ELF-1 (cell line): Measurements from ENCODE around the gene RRP15.
A peak's percentile ranks its signal among the peaks of the same experiment; 100 is the strongest.

ENCODE experiments used
- DNase-seq: peaks from one replicate; pipeline ENCODE4 v3.0.0-alpha.2; 2016; ENCODE audit warnings: low read depth, low spot score

The RRP15 gene

GRCh38 chr1:218284917-218285635 lies at the start of gene RRP15:
Gene RRP15, plus strand, starts transcription at chr1:218285293. Its CDS starts 24 bp downstream, at chr1:218285317.
- DNase-seq, result peak; percentile 94

- no peak for DNase-seq
Measured at GRCh38 chr1:218242171-218242570, 42.9 kb upstream of the RRP15 start.

- no peak for DNase-seq
Measured at GRCh38 chr1:218247339-218247738, 37.8 kb upstream of the RRP15 start.

- no peak for DNase-seq
Measured at GRCh38 chr1:218249338-218250140, 35.6 kb upstream of the RRP15 start.

- DNase-seq, result no peak
Measured at GRCh38 chr1:218250492-218250891, 34.6 kb upstream of the RRP15 start.

GRCh38 chr1:218254296-218254946 lies 30.7 kb upstream of the RRP15 start:
- no peak for DNase-seq

GRCh38 chr1:218255090-218255489 lies 30.0 kb upstream of the RRP15 start:
- DNase-seq, result no peak

GRCh38 chr1:218257371-218257770 lies 27.7 kb upstream of the RRP15 start:
- DNase-seq, result no peak

GRCh38 chr1:218257971-218258370 lies 27.1 kb upstream of the RRP15 start:
- DNase-seq, result no peak

GRCh38 chr1:218259339-218259738 lies 25.8 kb upstream of the RRP15 start:
- DNase-seq, result no peak

GRCh38 chr1:218259800-218260199 lies 25.3 kb upstream of the RRP15 start:
- DNase-seq, result peak; percentile 7

GRCh38 chr1:218262259-218262658 lies 22.8 kb upstream of the RRP15 start:
- DNase-seq, result no peak

GRCh38 chr1:218266356-218266755 lies 18.7 kb upstream of the RRP15 start:
- no peak for DNase-seq

GRCh38 chr1:218272366-218272765 lies 12.7 kb upstream of the RRP15 start:
- DNase-seq, result no peak

- no peak for DNase-seq
Measured at GRCh38 chr1:218273762-218274479, 11.2 kb upstream of the RRP15 start.

GRCh38 chr1:218274511-218274910 lies 10.6 kb upstream of the RRP15 start:
- no peak for DNase-seq

- DNase-seq, result no peak
Measured at GRCh38 chr1:218275823-218276222, 9.3 kb upstream of the RRP15 start.

GRCh38 chr1:218281285-218281684 lies 3.8 kb upstream of the RRP15 start:
- no peak for DNase-seq

GRCh38 chr1:218284377-218284916 lies 646 bp upstream of the RRP15 start:
- DNase-seq, result no peak

- DNase-seq, result no peak
Measured at GRCh38 chr1:218292515-218292914, 7.4 kb downstream of the RRP15 start.

- no peak for DNase-seq
Measured at GRCh38 chr1:218294546-218294945, 9.5 kb downstream of the RRP15 start.

- DNase-seq, result no peak
Measured at GRCh38 chr1:218296162-218296561, 11.1 kb downstream of the RRP15 start.
